OCI-LY3 (cell line): Measurements from ENCODE around the gene MSH6.

Source experiments
- H2AFZ ChIP-seq: fragments of 200-600, 300-600 bp; shearing (Covaris generic); 2 replicates; pipeline ENCODE4 v1.6.0; 2014; ENCODE audit warnings: antibody characterized with exemption, low read depth, low read length
- H3K27ac ChIP-seq: fragments of 200-600, 300-600 bp; sonication (generic); 2 replicates; pipeline ENCODE4 v1.5.1; 2014; ENCODE audit warnings: mild to moderate bottlenecking, low read length, moderate library complexity, mixed read lengths
- H3K27me3 ChIP-seq: fragments of 200-600, 300-600 bp; sonication (generic); 2 replicates; pipeline ENCODE4 v1.6.1; 2014; ENCODE audit warnings: low read depth, low read length, mixed read lengths
- H3K36me3 ChIP-seq: fragments of 200-600, 300-600 bp; sonication (generic); replicated peaks from 2 replicates; pipeline ENCODE3; 2014; ENCODE audit warnings: low read depth, low read length, mixed read lengths
- H3K4me1 ChIP-seq: fragments of 300-600, 200-600 bp; sonication (generic); 2 replicates; pipeline ENCODE4 v1.6.1; 2014; ENCODE audit warnings: low read length, mixed read lengths
- H3K4me2 ChIP-seq: fragments of 200-600, 300-600 bp; sonication (generic); 2 replicates; pipeline ENCODE4 v1.6.1; 2014; ENCODE audit warnings: low read length, mixed read lengths
- H3K4me3 ChIP-seq: fragments of 300-600, 200-600 bp; sonication (generic); 2 replicates; pipeline ENCODE4 v1.5.1; 2014; ENCODE audit warnings: antibody characterized with exemption, mild to moderate bottlenecking, low read length, moderate library complexity
- H3K79me2 ChIP-seq: fragments of 300-600, 200-600 bp; shearing (Covaris generic); 2 replicates; pipeline ENCODE4 v1.6.1; 2014; ENCODE audit warnings: mild to moderate bottlenecking, low read length, mixed read lengths
- H3K9ac ChIP-seq: fragments of 300-600, 200-600 bp; shearing (Covaris generic); 2 replicates; pipeline ENCODE4 v1.6.0; 2014; ENCODE audit warnings: mild to moderate bottlenecking, low read length, moderate library complexity
- H3K9me3 ChIP-seq: fragments of 200-600, 300-600 bp; shearing (Covaris generic); 2 replicates; pipeline ENCODE4 v1.6.1; 2014; ENCODE audit warnings: low read length, mixed read lengths; ENCODE audit not compliant: insufficient read depth
- H4K20me1 ChIP-seq: fragments of 200-600, 300-600 bp; sonication (generic); 2 replicates; pipeline ENCODE4 v1.6.1; 2016; ENCODE audit warnings: low read length, mixed read lengths; ENCODE audit not compliant: insufficient read depth
- CTCF ChIP-seq: fragments of 200-600, 300-600 bp; sonication (generic); IDR thresholded peaks from 2 replicates; pipeline ENCODE4 v1.5.1; 2014; ENCODE audit warnings: antibody characterized with exemption, low read length, low read depth
- EZH2phosphoT487 ChIP-seq: fragments of 200-600 bp; shearing (Covaris generic); IDR thresholded peaks from 2 replicates; pipeline ENCODE4 v1.6.1; 2018; ENCODE audit warnings: antibody characterized with exemption, mixed run types, low read depth

The MSH6 gene

GRCh38 chr2:47744074-47744473, 38.9 kb upstream of the MSH6 start:
- TF ChIP-seq EZH2phosphoT487 (no peak), CTCF (no peak)
- H3K4me2 ChIP-seq = no peak overlapping the region
- H3K4me3 ChIP-seq = no peak overlapping the region
- H3K9ac ChIP-seq = no peak overlapping the region
- no peaks in the 10 kb centered on the region for H3K79me2 ChIP-seq
- H3K27me3 ChIP-seq = no peaks in the 10 kb centered on the region
- peaks cover 28% of the 10 kb centered on the region for H3K4me1 ChIP-seq
- H3K36me3 ChIP-seq = no peaks in the 10 kb centered on the region
- H3K27ac ChIP-seq = no peak overlapping the region
- H3K9me3 ChIP-seq = no peaks in the 10 kb centered on the region
- H4K20me1 ChIP-seq = no peaks in the 10 kb centered on the region
- H2AFZ ChIP-seq = no peak overlapping the region

GRCh38 chr2:47747878-47748277, 35.1 kb upstream of the MSH6 start:
- Histone ChIP-seq H3K4me1 (peaks cover 29% of the 10 kb centered on the region), H3K4me2 (no peak overlapping the region), H3K36me3 (no peaks in the 10 kb centered on the region), H3K4me3 (no peak overlapping the region), H4K20me1 (no peaks in the 10 kb centered on the region), H3K27me3 (no peaks in the 10 kb centered on the region), H2AFZ (no peak overlapping the region), H3K9ac (no peak overlapping the region), H3K79me2 (no peaks in the 10 kb centered on the region), H3K27ac (no peak overlapping the region), H3K9me3 (no peaks in the 10 kb centered on the region)
- TF ChIP-seq CTCF (no peak), EZH2phosphoT487 (no peak)

GRCh38 chr2:47751856-47752414, 31.0 kb upstream of the MSH6 start:
- H3K4me1 ChIP-seq = peaks cover 27% of the 10 kb centered on the region
- no peaks in the 10 kb centered on the region for H3K79me2 ChIP-seq
- peak overlapping the region; percentile 59 for H3K27ac ChIP-seq
- peak overlapping the region; percentile 55 for H2AFZ ChIP-seq
- no peak overlapping the region for H3K4me3 ChIP-seq
- no peaks in the 10 kb centered on the region for H3K27me3 ChIP-seq
- H3K9me3 ChIP-seq = no peaks in the 10 kb centered on the region
- H4K20me1 ChIP-seq = no peaks in the 10 kb centered on the region
- TF ChIP-seq EZH2phosphoT487 = no peak
- no peak for TF ChIP-seq CTCF
- no peaks in the 10 kb centered on the region for H3K36me3 ChIP-seq
- H3K4me2 ChIP-seq = peak overlapping the region; percentile 30
- no peak overlapping the region for H3K9ac ChIP-seq

GRCh38 chr2:47767497-47767844, 15.5 kb upstream of the MSH6 start:
- Histone ChIP-seq H2AFZ (peak overlapping the region; percentile 70), H3K4me2 (peak overlapping the region; percentile 66), H3K4me1 (peaks cover 13% of the 10 kb centered on the region), H3K36me3 (no peaks in the 10 kb centered on the region), H3K4me3 (peak overlapping the region; percentile 50), H3K9me3 (no peaks in the 10 kb centered on the region), H3K79me2 (no peaks in the 10 kb centered on the region), H4K20me1 (no peaks in the 10 kb centered on the region), H3K27me3 (no peaks in the 10 kb centered on the region), H3K27ac (no peak overlapping the region), H3K9ac (no peak overlapping the region)
- TF ChIP-seq CTCF (no peak), EZH2phosphoT487 (no peak)
